Embryonic facial prominence (tissue), 1 donor: ENCODE measurements around the gene ICOSLG.
"Not testable (repeated sequence)": the region's sequence is repeated elsewhere in the genome, so short reads cannot be mapped to it uniquely, and the experiment has no call there.

ENCODE experiments used
- DNase-seq: peaks from one replicate; pipeline ENCODE4 v3.0.0-alpha.2; 2016; ENCODE audit errors: extremely low spot score

Gene ICOSLG

DNA sequence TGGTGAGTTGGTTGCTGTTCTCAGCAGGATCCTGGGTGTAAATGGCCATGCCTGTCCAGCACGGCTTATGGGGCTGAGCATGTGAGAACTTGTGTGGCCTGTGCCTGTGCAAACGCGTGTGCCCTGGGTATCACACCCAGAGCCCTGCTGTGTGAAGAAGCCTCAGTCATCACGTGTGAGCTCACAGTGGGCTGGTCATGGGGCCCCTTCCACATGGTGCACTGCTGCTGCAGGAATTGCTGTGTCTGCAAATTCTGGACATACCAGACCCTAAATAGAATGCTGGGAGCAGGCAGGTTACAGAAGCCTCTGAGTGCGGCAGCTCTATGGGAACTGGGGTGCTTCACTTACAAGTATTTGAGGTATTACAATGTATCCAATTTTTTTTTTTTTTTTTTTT is 17.4 kb downstream of the ICOSLG start:
- DNase-seq: not testable (repeated sequence)

DNA sequence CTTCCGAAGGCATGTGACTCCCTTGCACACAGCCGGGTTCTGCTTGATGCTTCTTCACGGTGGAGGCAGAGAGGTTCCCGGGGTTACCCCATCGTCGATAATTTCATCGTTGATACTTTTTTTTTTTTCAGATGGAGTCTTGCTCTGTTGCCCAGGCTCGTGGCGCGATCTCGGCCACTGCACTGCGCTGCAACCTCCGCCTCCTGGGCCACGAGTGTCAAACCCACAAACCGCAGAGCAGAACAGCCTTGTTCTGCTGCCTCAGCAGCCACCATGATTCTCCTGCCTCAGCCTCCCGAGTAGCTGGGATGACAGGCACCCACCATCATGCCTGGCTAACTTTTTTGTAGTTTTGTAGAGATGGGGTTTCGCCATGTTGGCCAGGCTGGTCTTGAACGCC is 20.1 kb downstream of the ICOSLG start:
- not testable (repeated sequence) for DNase-seq

DNA sequence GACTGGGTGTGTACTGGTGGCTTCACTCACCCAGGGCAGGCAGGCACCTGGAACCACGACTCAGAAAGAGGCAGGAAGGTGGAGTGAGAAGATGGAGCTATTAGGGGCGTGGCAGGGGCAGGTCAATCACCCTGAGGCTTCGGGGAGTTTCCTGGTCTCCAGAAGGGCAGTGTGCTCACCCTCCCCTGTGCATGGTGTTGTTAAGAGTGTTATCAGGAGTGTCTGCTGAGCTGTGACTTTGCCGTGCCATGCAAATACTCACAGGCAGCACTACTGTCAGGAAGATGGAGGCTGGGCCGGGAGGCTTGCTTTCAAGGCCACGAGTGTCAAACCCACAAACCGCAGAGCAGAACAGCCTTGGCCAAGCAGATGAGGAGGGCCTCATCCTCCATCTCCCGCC is 22.3 kb downstream of the ICOSLG start:
- not testable (repeated sequence) for DNase-seq

DNA sequence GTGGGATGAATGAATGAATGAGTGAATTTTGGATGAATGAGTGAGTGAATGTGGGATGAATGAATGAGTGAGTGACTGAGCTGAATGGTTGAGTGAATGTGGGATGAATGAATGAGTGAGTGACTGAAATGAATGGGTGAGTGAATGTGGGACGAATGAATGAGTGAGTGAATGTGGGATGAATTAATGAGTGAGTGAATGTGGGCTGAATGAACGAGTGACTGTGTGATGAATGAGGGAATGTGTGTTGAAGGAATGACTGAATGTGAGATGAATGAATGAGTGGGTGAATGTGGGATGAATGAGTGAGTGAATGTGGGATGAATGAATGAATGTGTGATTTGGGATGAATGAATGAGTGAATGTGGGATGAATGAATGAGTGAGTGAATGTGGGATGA is 28.8 kb downstream of the ICOSLG start:
- not testable (repeated sequence) for DNase-seq

DNA sequence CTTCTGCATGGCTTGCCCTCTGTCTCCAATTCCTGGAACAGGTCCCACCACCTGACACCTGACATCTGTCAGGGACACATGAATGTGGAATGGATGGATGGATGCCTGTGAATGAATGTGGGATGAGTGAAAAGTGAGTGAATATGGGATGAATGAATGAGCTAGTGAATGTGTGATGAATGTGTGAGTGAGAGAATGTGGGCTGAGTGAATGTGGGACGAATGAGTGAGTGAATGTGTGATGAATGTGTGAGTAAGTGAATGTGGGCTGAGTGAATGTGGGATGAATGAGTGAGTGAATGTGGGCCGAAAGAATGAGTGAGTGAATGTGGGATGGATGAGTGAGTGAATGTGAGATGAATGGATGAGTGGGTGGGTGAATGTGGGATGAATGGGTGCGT is 29.2 kb downstream of the ICOSLG start:
- DNase-seq: not testable (repeated sequence)

DNA sequence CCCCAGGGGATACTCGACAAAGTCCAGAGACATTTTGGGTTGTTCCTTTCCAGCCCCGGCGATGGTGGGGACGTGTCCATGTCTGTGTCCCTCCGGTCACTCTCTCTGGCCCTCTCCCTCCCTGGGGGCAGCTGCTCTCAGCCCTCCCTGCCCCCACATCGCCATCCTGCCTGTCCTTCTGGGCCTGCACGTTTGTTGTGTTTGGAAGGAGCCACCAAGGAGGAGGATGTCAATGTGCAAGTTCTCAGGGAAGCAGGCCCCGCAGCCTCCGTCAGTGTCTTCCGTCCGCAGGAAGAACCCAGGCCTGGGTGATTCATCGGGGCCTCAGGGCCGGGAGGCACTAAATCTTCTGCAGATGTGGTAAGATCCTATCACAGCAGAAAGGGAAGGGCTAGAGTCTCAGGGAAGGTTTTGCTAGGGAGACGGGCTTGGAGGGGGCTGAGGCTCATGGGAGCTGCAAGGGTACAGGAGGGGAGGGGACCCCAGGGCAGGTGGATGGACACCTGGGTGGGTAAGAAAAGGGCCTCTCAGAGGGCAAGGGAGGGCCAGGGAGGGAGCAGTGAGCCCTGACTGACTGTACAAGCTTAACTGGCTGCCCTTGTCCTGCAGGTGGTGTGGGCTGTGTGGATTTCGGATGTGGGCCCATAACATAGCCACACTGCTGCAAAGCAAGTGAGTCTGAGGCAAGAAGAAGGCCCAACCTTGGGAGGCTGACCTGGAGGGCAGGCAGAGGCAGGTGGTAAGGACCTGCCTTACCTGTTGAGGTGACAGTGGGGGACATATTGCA is 32.7 kb downstream of the ICOSLG start:
- not testable (repeated sequence) for DNase-seq

DNA sequence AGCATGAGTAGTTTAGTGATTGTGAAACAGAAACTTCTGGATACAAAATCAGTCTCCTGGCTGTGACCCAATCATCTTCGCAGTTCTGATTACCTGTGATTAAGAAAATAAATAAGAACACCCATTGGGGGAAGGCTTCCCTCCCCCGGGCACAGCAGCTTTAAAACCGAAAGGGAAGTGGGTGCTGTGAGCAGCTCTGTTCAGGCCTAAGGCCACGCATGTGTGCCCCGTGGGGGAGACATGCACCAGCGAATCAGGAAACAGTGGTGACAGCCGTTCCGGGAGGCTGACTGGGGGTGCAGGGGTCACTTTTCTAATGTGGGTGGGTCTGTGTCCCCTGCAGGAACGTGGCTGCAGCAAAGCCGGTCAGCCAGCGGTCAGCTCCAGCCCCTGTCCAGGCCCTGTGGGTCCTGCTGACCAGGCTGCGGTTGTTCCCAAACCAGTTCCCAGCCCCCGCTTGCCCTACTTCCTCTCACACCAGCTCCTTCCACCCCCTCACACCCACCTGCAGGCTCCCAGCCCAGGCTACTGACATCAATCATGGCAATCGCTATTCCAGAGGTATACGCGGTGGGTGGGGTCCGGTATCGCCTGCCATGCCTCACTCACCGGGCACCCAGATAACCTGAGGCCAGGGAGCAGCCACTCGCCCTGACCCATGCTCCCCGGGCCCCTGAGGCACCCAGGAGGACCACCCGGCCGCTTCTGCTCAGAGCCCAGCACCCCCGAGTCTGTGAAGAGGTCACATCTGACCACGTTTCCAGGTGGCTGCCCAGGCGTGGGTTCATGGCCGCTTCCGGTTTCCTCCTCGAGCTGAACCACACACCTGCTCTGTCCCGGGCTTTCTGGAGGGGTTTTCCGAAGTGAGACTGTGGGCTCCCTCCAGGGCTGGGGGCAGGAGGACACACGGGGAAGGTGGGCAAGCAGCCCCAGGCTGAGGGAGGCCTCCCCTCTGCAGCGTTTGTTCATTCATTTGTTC is 33.8 kb downstream of the ICOSLG start:
- DNase-seq: not testable (repeated sequence)

DNA sequence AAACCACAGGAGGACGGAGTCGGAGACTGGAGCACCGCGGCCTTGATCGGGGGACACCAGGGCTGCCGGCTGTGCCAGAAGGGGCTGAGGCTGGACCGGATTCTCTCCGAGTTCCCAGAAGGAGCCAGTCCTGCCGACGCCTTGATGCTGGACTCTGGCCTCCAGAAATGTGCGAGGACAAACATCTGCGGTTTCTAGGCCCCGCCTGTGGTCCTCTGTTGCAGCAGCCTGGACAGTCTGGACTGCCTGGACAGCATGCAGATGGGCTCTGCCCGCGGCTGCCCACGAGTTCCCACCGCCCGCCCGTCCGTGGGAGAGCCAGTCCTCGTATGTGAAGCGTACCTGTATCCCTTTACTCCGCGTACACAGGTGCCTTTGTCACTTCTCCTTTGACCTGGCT is 34.6 kb downstream of the ICOSLG start:
- DNase-seq: not testable (repeated sequence)

DNA sequence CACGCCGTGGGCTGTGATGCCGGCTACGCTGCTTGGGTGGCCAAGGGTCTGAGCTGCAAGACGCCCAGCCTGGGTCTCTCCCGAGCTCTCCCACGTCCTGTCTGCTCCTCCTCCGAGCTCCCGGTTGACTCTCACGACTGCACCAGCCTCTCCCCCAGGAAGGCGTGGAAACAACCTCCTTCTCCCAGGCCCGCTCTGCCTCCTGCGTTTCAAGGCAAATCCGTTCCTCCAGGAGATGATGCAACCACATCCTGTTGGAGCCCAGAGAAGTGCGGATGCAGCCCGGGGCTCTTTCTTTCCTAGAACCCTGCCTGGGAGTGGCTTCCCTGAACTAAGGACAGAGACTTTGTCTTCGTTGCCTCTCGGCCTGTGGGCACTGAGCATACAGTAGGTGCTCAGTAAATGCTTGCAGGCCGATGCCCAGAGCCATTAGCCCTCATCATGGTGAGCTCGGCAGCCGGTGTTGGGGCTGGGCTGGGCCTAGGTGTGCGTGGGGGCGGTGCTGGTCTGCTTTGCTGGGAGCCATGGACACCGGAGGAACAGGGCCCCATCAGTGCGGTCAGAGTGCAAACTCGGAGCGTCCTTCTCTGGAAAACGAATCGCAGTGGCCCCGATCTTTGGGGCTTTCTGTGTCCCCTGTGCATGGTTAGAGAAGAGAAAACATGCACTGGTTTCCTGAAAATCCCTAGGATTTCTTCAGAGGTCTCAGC is 38.0 kb downstream of the ICOSLG start:
- not testable (repeated sequence) for DNase-seq

DNA sequence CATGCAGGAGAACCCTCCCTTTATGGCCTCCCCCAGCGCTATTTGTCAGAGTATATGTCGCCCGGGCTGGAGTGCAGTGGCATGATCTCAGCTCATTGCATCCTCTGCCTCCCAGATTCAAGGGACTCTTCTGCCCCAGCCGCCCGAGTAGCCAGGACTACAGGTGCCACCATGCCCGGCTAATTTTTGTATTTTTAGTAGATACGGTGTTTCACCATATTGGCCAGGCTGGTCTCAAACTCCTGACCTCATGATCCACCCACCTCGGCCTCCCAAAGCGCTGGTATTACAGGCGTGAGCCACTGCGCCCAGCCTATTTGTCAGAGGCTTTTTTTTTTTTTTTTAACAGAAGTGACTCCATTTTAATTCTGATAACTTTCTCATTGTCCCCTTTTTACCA is 40.7 kb downstream of the ICOSLG start:
- not testable (repeated sequence) for DNase-seq

DNA sequence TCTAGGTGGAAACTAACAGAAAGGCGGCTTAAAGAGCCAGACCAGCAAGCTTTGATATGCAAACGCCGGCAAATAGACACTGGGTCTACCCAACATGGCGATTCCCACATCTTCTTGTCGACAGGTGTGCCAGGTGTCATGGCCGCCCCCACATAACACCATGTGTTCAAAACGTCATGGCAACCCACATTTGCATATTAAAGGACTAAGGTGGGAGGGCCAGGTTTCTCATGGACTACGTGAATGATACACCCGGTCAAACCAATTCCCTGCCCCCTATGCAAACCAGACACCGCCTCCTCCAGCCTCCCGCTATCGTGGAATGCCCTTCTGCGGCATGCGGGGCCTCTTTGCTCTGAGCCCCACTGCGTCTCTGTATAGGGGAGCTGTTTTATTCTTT is 41.3 kb downstream of the ICOSLG start:
- DNase-seq: no peak

DNA sequence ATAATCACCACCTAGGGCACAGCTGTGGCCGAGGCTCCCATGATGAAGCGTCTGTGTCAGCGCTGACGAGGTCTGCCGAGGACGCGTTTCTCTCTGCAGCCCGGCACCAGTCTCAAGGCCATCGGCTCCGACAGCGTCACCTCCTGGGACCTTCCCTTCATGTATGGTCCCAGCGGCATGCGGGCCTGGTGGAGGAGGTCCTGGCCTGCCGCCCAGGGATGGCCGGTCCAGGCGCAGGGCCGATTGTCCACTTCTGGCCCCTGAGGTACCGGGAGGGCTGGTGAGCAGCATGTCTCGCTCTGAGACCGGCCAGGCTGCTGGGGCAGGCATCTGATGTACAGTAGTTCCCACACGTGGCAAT is 43.6 kb downstream of the ICOSLG start:
- not testable (repeated sequence) for DNase-seq

DNA sequence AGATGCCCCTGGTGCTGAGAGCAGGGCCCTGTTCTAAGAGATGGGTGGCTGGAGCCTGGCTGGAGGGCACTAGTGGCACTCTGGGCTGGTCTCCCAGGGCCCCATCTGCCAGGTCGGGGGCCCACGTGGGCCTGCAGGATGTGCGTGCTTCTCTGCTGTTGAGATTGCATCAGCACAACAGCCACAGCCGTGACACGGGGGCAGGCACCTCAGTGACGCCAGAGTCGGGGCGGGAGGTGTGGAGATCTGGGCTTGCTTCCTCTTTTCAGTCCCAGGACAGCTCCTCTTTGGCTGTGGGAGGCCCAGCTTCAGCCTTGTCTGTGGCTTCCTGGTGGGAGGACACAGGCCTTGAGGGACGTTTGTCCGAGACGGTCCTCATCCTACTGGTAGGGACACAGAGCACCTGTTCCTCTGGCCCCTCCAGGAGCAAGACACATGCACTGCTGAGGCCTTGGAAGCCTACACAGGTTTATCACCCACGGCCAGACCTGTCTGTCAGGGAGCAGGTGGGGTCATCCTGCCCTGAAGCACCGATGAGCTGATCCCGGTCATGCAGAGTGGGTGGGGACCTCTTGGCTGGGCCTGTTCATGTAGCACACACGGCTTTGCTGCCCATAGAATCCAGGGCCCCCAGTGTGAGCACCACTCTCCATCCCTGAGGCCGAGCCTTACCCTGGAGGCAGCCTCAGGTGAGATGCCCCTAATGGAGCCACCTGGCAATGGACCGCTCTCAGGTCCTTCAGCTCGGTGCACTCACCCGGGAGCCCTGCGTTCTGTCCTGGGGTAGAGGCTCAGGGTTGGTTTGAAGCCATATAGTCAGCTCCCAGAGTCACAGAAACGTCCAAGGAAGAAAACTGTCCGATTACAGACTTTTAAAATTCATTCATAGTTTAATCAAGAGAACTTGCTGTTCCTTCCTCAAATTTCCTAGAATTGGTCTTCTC is 44.3 kb downstream of the ICOSLG start:
- not testable (repeated sequence) for DNase-seq

DNA sequence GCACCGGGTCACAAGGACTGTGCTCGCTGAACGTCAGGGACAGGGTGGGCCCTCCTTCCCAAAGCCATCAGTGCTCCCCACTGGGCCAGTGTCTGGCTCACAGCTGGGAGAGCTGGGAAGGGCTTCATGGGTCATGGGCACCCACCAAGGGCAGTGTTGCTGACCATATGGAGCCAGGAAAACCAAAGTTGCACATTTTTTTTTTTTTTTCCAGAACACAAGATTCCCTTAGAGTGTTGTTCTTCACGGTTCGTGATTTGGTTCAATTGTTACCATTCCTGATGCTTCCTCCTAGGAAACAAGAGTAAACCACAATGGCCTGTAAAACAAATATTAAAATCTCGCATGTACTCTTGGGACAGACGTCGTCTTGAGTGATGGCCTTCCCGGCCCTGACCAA is 45.9 kb downstream of the ICOSLG start:
- DNase-seq: not testable (repeated sequence)

DNA sequence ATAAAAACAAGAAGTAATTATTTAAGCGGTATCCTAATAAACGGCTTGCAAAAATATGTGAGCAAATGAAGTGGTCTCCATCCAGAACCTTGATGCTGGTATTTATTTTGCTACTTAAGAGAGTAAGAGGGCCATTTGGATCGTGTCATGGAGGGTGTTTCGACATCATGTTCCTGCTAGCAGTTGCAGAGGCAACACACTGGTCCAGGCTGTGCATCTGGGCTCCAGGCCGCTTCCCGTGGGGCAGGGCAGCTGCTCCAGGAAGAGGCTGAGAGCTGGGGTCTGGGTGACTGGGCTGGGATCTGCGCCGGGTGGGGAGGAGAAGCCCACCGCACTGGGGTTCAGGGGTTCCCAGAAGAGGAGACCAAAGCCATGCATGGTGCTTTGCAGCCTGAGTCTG is 46.3 kb downstream of the ICOSLG start:
- not testable (repeated sequence) for DNase-seq

DNA sequence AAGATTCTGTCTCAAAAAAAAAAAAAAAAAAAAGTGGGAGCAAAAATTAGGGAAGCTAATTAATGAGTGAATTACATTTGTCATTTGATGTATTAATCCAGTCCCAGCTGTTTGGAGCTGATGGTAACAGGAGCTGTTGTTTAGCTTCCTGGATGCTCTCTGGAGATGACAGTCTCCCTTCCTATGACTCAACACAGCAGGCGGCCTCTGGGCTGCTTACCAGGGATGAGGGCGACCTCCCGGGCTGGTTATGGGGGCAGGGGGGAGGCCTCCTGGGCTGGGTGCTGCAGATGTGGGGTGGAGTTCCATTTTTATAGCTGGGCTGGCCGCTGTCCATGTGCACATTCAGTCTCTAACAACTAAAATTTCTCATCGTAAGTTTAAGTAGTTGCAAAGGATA is 47.6 kb downstream of the ICOSLG start:
- DNase-seq: not testable (repeated sequence)

DNA sequence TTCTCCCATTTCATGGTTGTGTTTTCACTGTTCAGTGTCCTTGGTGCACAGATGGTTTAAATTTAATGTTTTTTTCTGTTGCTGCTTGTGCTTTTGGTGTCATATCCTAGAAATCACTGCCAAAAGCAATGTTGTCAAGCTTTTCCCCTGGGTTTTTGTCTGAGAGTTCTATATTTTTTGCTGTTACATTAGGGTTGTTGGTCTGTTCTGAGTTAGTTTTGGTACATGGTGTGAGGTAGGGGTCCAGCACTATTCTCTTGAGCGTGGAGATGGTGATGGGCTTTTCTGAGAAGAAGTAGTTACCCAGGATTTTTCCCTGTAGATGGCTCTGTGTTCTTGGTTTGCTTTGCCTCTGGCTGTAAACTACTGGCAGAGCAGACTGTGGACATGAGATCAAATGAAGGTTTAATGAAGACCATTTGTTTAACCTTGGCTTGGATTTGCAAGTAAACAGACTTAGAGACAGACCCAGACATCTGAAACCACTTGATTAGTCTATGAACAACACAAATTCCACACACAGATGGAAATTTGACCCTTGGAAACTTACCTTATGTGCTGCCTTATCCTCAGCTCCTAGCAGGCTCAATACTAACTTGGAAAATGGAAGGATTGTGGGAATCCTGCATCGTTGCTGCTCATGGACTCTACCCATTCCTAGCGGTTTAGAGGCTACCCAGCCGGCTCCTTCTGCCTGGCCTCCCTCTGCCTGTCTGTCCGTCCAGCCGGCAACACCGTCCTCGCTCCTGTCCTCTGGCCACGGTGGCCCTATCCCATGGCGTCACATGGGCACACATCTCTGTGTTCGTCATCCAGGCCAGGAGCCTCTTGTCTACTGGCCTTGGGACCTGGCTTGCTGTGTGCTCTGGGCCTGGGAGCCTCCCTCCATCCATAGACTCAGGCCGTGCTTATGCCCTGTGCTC is 50.1 kb downstream of the ICOSLG start:
- DNase-seq: not testable (repeated sequence)

DNA sequence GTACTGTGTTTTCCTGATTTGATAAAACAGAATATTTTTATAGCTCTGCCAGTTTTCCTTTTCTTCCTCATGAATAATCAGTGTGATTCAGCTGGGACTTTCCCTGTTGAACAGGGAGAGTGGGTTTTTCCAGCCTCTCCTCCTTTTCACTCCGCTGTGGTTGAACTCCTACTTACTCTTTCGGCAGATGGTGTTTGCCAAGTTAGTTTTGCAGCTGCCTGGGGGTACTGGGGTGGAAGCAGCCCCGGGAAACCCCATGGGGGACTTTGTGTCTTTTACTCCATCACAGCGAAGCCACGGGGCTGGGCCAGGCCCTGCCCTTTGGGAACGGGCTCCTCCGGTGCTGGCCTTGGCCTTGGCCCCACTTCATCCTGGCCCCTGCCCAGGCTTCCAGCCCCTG is 55.9 kb downstream of the ICOSLG start:
- not testable (repeated sequence) for DNase-seq

DNA sequence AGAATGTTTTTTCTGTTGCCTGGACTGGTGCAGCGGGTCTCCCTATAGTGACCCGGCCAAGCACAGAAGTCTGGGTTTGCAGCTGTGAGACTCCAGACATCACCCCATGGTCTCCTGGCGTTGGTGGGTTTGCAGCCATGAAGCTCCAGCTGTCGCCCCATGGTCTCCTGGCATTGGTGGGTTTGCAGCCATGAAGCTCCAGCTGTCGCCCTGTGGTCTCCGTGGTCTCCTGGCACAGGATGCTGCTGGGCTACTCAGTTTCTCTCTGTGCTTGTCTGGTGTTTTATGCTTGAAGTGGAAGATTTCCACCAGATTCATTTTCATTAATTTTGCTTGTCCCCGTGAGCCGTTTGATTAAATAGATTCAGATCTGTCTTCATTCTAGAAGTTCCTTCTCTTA is 58.5 kb downstream of the ICOSLG start:
- DNase-seq: not testable (repeated sequence)

DNA sequence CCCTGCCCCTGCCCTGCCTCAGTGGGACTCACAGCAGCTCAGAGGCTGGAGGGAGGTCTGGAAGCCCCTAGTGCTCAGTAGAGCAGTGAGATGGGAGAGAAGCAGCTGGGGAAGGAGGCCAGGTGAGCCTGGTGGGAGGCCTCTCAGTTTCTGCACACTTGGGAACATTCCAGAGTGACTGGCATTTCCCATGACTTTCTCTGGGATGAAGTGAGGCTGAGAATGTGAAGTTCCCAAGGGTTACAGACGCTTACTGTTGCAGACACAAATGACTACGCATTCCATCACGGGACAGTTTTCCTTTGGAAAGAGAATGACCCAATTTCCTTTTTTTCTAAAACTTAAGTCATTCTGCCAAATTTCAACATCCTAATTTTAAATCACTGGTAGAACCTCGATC is 59.2 kb downstream of the ICOSLG start:
- not testable (repeated sequence) for DNase-seq
